SU-DHL-6 (cell line): ENCODE results near the gene GNPDA2.

Experiments
- CTCF ChIP-seq: fragments of 200-600 bp; sonication (generic); IDR thresholded peaks from one replicate; pipeline ENCODE4 v1.5.1; 2017; ENCODE audit warnings: antibody characterized with exemption, mild to moderate bottlenecking, low read length, moderate library complexity; ENCODE audit not compliant: insufficient read depth, poor library complexity, severe bottlenecking
- EZH2phosphoT487 ChIP-seq: fragments of 200-600 bp; sonication (generic), shearing (Covaris generic); conservative IDR thresholded peaks from 2 replicates; pipeline ENCODE4 v1.6.1; 2018; ENCODE audit warnings: mild to moderate bottlenecking, antibody characterized with exemption, low read length, moderate library complexity, mixed read lengths

GRCh38 chr4:44652002-44652401 lies 74.4 kb downstream of the GNPDA2 start:
- no peak for TF ChIP-seq CTCF
- no peak for TF ChIP-seq EZH2phosphoT487
